GM12891 (cell line): ENCODE data around the gene THUMPD2. TPM values are rescaled to one million over a fixed set of nuclear protein-coding genes. Genes with fewer than 3 reads are reported as not detected.
"Not testable (repeated sequence)": the region's sequence is repeated elsewhere in the genome, so short reads cannot be mapped to it uniquely, and the experiment has no call there.

Source experiments
- DNase-seq: peaks from one replicate; pipeline ENCODE4 v3.0.0; 2011; ENCODE audit warnings: low spot score; ENCODE audit not compliant: insufficient read length
- FAIRE-seq: peaks from 2 replicates; lab custom pipeline; 2011; peaks lifted over from hg19 to GRCh38; lab: Jason Lieb, UNC
- PAX5 ChIP-seq: IDR thresholded peaks from 2 replicates; pipeline ENCODE4 v1.6.1; 2011; ENCODE audit warnings: low read length, moderate library complexity, mild to moderate bottlenecking; ENCODE audit not compliant: insufficient read depth, severe bottlenecking
- POLR2A ChIP-seq: IDR thresholded peaks from 2 replicates; pipeline ENCODE4 v1.6.1; 2011; ENCODE audit warnings: low read depth, low read length, control low read depth
- POLR2AphosphoS5 ChIP-seq: IDR thresholded peaks from 2 replicates; pipeline ENCODE4 v1.6.1; 2011; ENCODE audit warnings: low read depth, low read length, control low read depth
- POU2F2 ChIP-seq: IDR thresholded peaks from 2 replicates; pipeline ENCODE4 v1.6.1; 2011; ENCODE audit warnings: low read depth, mild to moderate bottlenecking, control low read depth, low read length, moderate library complexity
- SPI1 ChIP-seq: IDR thresholded peaks from 2 replicates; pipeline ENCODE4 v1.6.1; 2011; ENCODE audit warnings: low read depth, low read length, control low read depth
- TAF1 ChIP-seq: IDR thresholded peaks from 2 replicates; pipeline ENCODE4 v1.6.1; 2011; ENCODE audit warnings: low read depth, low read length, control low read depth
- polyA plus RNA-seq: library from polyadenylated mRNA; unstranded; fragments of >200 nt; gene quantifications from one replicate; pipeline ENCODE4 v1.2.1, GENCODE V29; 2012; ENCODE audit warnings: low read depth, missing spikeins, inconsistent platforms; ENCODE audit not compliant: missing spikeins

THUMPD2 gene, protein sequence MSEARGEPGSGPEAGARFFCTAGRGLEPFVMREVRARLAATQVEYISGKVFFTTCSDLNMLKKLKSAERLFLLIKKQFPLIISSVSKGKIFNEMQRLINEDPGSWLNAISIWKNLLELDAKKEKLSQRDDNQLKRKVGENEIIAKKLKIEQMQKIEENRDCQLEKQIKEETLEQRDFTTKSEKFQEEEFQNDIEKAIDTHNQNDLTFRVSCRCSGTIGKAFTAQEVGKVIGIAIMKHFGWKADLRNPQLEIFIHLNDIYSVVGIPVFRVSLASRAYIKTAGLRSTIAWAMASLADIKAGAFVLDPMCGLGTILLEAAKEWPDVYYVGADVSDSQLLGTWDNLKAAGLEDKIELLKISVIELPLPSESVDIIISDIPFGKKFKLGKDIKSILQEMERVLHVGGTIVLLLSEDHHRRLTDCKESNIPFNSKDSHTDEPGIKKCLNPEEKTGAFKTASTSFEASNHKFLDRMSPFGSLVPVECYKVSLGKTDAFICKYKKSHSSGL
- 7.3 TPM for polyA plus RNA-seq

DNA sequence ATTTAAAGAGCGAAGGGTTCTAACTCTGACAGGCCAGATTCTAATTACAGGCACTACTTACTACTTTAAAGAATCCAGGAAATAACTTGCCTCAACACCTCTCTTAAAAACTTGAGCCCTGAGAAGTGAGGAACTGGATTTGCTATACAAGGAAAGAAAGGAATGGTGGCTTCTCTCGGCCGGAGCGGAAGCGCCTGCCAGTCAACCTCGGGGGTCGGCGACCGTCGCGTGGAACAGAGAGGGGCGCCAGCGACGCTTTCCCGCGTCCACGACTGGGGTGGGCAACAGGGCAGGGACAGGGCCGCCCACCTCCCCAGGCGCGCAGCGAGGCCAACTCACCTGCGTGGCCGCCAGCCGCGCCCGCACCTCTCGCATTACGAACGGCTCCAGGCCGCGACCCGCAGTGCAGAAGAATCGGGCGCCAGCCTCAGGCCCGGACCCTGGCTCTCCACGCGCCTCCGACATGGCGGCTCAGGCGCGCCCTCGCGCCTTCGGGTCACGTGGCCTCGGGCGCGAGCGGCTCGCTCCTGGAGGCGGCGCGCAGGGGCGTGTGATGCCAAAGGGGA, at the start of gene THUMPD2:
Gene THUMPD2 (minus strand): TSS at position 484 of the 566 bp plus-strand sequence. CDS start 19 bp downstream, at position 465.
- FAIRE-seq (peak; percentile 91), DNase-seq (peak; percentile 66)
- TF ChIP-seq POLR2AphosphoS5 (peak; percentile 85), SPI1 (no peak), POU2F2 (peak; percentile 56; the same call in 1 of the 2 replicates), PAX5 (no peak), POLR2A (peak; percentile 88), TAF1 (peak; percentile 70; the same call in 1 of the 2 replicates)

DNA sequence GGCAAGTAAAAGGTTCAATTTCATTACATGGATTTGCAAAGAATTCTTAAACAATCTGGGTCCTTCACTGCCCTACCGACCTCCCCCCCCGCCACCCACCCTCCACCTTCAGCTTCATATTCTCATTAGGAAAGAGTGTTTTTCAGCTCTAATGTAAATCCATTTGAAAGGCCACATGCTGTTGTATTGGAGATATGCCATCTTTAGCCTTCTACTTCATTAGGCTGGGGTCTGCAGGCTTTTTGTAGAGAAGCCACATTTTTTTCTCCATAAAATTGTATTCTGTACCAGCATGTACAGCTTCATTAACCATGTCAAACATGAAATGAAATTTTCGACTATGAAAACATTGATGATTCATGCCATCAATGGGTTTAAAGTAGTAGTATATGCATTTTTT, 42.8 kb upstream of the THUMPD2 start:
- FAIRE-seq (no peak), DNase-seq (no peak)
- TF ChIP-seq PAX5 = no peak
- no peak for TF ChIP-seq POLR2A
- TF ChIP-seq TAF1 = no peak
- no peak for TF ChIP-seq POLR2AphosphoS5
- TF ChIP-seq POU2F2 = no peak
- TF ChIP-seq SPI1 = no peak

DNA sequence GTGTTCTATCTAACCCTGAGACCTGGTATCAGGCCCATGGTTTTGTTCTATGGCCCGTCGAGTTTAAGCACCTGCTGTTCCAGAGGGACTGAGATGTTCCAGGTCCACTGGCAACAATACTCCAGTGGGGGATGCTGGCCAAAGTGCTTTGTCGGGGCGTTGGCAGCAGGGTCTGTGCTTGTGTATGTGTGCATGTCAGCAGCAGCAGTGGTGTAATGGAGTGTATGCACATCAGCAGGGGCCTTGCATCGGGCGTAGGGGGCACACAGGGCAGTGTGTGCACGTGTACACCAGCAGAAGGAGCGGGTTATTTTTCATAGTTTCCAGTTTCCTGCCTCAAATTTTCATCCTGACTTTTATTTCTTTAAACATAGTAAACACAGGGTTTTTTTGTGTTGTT, 37.8 kb upstream of the THUMPD2 start:
- FAIRE-seq (no peak), DNase-seq (no peak)
- TF ChIP-seq TAF1 (no peak), POLR2A (no peak), PAX5 (no peak), POU2F2 (no peak), POLR2AphosphoS5 (no peak), SPI1 (no peak)

DNA sequence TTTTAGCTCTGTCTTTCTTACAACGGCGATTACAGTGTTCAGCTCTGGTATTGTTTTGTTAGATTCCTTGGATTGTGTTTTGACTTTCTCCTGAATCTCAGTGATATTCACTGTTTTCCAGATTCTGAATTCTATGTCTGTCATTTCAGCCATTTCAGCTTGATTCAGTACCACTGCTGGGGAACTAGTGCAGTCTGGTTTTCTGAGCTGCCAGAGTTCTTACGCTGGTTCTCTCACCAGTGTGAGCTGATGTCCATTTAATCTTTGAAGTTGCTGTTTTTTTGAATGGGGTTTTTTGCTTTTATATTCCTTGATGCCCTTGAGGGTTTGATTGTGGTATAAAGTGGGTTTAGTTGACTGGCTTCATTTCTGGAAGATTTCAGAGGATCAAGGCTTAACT, 37.4 kb upstream of the THUMPD2 start:
- FAIRE-seq = no peak
- TF ChIP-seq TAF1 (no peak), PAX5 (no peak), POLR2A (no peak), POU2F2 (no peak), POLR2AphosphoS5 (no peak), SPI1 (no peak)
- no peak for DNase-seq

DNA sequence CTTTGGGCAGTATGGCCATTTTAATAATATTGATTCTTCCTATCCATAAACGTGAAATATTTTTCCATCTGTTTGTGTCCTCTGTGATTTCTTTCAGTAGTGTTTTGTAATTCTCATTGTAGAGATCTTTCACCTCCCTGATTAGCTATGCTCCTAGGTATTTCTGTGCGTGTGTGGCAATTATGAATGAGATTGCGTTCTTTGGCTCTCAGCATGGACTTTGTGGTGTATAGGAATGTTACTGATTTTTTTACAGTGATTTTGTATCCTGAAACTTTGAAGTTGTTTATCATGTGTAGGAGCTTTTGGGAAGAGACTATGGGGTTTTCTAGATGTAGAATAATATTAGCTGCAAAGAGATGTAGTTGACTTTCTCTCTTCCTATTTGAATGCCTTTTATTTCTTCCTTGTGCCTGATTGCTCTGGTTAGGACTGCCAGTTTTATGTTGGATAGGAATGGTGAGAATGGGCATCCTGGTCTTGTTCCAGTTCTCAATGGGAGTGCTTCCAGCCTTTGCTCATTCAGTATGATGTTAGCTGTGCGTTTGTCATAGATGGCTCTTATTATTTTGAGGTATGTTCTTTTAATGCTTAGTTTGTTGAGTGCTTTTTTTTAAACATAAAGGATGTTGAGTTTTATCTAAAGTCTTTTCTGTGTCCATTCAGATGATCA, 27.0 kb upstream of the THUMPD2 start:
- no peak for DNase-seq
- no peak for FAIRE-seq
- TF ChIP-seq POU2F2 (no peak), PAX5 (no peak), POLR2AphosphoS5 (no peak), POLR2A (no peak), SPI1 (no peak), TAF1 (no peak)

- FAIRE-seq (no peak), DNase-seq (no peak)
- no peak for TF ChIP-seq PAX5
- no peak for TF ChIP-seq POLR2AphosphoS5
- no peak for TF ChIP-seq POLR2A
- TF ChIP-seq SPI1 = no peak
- no peak for TF ChIP-seq TAF1
- TF ChIP-seq POU2F2 = no peak
Measured at GRCh38 chr2:39803839-39804238, 24.8 kb upstream of the THUMPD2 start.

DNA sequence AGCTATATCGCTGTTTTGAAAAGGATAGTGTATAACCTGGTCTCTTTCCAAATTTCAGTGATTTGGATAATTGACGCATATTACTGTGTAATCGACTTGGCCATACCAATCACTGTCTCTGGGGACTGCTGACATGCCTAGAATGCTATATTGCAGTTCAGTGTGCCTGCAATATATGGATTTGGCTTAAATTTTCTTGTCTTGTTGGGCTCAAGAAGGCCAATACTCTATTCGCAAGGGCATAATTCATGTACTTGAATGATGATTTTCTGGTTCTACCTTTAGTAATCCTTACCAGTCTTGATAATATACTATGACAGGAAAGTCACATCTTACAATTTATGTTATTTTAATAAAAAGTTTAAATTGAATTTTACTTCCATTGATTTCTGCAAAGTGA, 21.7 kb upstream of the THUMPD2 start:
- FAIRE-seq (no peak), DNase-seq (no peak)
- TF ChIP-seq POLR2A (no peak), PAX5 (no peak), POU2F2 (no peak), POLR2AphosphoS5 (no peak), SPI1 (no peak), TAF1 (no peak)

- TF ChIP-seq SPI1 (no peak), POLR2A (no peak), PAX5 (no peak), TAF1 (no peak)
- FAIRE-seq (no peak), DNase-seq (no peak)
Measured at GRCh38 chr2:39796134-39796533, 17.1 kb upstream of the THUMPD2 start.

DNA sequence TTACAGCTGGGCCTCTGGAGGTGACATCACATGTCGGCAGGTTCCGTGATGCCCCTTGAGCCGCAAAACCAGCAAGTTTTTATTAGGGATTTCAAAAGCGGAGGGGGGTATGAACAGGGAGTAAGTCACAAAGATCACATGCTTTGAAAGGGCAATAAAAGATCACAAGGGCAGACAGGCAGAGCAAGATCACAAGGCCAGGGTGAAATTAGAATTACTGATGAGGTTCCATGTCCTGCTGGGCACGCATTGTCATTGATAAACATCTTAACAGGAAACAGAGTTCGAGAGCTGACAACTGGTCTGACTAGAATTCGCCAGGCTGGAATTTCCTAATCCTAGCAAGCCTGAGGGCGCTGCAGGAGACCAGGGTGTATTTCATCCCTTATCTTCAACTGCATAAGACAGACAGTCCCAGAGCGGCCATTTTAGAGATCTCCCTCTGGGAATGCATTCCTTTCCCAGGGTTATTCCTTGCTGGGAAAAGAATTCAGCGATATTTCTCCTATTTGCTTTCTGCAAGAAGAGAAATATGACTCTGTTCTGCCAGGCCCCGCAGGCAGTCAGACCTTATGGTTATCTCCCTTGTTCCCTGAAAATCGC, 11.3 kb upstream of the THUMPD2 start:
- FAIRE-seq, DNase-seq: not testable (repeated sequence)
